Measurements from ENCODE around the gene MTG2. TPM values are rescaled to one million over a fixed set of nuclear protein-coding genes. Genes with fewer than 3 reads are reported as not detected.

MTG2 gene
- total RNA-seq, 1 experiment from 2014 or later = 27.9 TPM

DNA sequence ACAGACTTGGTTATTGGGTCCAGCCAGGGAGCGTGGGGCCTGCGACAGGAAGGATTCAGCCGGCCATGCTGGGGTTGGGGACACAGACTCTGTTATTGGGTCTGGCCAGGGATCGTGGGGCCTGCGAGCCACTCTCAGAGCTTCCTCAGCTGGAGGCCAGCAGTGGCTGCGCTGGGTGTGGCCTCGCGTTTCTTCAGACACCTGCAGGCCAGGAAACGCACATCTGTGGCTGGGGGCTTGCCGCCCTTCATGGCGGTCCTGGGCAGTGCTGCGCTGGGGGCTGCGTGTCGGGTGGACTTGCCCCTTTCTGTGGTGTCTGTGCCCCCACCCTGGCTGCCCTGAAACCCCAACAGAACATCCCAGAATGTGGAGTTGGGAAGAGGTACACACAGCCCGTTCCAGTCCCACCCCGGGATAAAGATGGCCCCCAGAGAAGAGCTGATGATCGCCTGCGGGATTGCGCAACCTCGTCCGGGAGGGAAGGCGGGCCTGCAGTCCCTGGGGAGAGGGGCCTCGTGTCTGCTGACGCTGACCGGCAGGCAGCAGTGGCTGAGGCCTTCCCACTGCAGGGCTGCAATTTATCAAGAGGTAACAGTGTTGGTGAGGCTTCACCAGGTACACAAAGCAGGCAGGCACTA is 16.9 kb upstream of the MTG2 start:
- no peaks in the 10 kb centered on the region for H3K27me3 Mint-ChIP-seq (ENCODE audit: low read depth)
- DNase-seq (ENCODE audit: low spot score) (no peak), ATAC-seq (no peak)
- no peaks in the 10 kb centered on the region for H3K4me1 Mint-ChIP-seq
- POLR2A ChIA-PET = no interaction called here
- no peaks in the 10 kb centered on the region for H3K9me3 Mint-ChIP-seq
- peaks cover 30% of the 10 kb centered on the region for H3K36me3 Mint-ChIP-seq
- TF ChIP-seq KAT7 (CRISPR knock-in tag; IDR thresholded peaks at IDR 0.05; ENCODE audit: borderline replicate concordance) = no peak
- TF ChIP-seq ELF4 (CRISPR knock-in tag; IDR thresholded peaks at IDR 0.05; ENCODE audit: low read depth) = no peak
- TF ChIP-seq FOXK1 (CRISPR knock-in tag; IDR thresholded peaks at IDR 0.05) = no peak
- TF ChIP-seq, protein P1, sequence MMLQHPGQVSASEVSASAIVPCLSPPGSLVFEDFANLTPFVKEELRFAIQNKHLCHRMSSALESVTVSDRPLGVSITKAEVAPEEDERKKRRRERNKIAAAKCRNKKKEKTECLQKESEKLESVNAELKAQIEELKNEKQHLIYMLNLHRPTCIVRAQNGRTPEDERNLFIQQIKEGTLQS (CRISPR knock-in tag; conservative IDR thresholded peaks at IDR 0.05) = no peak
- no peak for TF ChIP-seq EMX1 (CRISPR knock-in tag; IDR thresholded peaks at IDR 0.05)
- TF ChIP-seq, protein P2, sequence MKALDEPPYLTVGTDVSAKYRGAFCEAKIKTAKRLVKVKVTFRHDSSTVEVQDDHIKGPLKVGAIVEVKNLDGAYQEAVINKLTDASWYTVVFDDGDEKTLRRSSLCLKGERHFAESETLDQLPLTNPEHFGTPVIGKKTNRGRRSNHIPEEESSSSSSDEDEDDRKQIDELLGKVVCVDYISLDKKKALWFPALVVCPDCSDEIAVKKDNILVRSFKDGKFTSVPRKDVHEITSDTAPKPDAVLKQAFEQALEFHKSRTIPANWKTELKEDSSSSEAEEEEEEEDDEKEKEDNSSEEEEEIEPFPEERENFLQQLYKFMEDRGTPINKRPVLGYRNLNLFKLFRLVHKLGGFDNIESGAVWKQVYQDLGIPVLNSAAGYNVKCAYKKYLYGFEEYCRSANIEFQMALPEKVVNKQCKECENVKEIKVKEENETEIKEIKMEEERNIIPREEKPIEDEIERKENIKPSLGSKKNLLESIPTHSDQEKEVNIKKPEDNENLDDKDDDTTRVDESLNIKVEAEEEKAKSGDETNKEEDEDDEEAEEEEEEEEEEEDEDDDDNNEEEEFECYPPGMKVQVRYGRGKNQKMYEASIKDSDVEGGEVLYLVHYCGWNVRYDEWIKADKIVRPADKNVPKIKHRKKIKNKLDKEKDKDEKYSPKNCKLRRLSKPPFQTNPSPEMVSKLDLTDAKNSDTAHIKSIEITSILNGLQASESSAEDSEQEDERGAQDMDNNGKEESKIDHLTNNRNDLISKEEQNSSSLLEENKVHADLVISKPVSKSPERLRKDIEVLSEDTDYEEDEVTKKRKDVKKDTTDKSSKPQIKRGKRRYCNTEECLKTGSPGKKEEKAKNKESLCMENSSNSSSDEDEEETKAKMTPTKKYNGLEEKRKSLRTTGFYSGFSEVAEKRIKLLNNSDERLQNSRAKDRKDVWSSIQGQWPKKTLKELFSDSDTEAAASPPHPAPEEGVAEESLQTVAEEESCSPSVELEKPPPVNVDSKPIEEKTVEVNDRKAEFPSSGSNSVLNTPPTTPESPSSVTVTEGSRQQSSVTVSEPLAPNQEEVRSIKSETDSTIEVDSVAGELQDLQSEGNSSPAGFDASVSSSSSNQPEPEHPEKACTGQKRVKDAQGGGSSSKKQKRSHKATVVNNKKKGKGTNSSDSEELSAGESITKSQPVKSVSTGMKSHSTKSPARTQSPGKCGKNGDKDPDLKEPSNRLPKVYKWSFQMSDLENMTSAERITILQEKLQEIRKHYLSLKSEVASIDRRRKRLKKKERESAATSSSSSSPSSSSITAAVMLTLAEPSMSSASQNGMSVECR (CRISPR knock-in tag; IDR thresholded peaks at IDR 0.05; ENCODE audit: borderline replicate concordance) = no peak
- TF ChIP-seq, protein P3, sequence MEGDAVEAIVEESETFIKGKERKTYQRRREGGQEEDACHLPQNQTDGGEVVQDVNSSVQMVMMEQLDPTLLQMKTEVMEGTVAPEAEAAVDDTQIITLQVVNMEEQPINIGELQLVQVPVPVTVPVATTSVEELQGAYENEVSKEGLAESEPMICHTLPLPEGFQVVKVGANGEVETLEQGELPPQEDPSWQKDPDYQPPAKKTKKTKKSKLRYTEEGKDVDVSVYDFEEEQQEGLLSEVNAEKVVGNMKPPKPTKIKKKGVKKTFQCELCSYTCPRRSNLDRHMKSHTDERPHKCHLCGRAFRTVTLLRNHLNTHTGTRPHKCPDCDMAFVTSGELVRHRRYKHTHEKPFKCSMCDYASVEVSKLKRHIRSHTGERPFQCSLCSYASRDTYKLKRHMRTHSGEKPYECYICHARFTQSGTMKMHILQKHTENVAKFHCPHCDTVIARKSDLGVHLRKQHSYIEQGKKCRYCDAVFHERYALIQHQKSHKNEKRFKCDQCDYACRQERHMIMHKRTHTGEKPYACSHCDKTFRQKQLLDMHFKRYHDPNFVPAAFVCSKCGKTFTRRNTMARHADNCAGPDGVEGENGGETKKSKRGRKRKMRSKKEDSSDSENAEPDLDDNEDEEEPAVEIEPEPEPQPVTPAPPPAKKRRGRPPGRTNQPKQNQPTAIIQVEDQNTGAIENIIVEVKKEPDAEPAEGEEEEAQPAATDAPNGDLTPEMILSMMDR (IDR thresholded peaks at IDR 0.05) = no peak
- no peak for TF ChIP-seq TCF7 (CRISPR knock-in tag; IDR thresholded peaks at IDR 0.05; ENCODE audit: low read depth)
- TF ChIP-seq RORB (CRISPR knock-in tag; IDR thresholded peaks at IDR 0.05) = no peak
- no peak for TF ChIP-seq JAZF1 (CRISPR knock-in tag; IDR thresholded peaks at IDR 0.05)
- TF ChIP-seq, protein P4, sequence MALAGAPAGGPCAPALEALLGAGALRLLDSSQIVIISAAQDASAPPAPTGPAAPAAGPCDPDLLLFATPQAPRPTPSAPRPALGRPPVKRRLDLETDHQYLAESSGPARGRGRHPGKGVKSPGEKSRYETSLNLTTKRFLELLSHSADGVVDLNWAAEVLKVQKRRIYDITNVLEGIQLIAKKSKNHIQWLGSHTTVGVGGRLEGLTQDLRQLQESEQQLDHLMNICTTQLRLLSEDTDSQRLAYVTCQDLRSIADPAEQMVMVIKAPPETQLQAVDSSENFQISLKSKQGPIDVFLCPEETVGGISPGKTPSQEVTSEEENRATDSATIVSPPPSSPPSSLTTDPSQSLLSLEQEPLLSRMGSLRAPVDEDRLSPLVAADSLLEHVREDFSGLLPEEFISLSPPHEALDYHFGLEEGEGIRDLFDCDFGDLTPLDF (CRISPR knock-in tag; IDR thresholded peaks at IDR 0.05) = no peak
- TF ChIP-seq USF2 (CRISPR knock-in tag; IDR thresholded peaks at IDR 0.05) = no peak
- TF ChIP-seq, protein P5, sequence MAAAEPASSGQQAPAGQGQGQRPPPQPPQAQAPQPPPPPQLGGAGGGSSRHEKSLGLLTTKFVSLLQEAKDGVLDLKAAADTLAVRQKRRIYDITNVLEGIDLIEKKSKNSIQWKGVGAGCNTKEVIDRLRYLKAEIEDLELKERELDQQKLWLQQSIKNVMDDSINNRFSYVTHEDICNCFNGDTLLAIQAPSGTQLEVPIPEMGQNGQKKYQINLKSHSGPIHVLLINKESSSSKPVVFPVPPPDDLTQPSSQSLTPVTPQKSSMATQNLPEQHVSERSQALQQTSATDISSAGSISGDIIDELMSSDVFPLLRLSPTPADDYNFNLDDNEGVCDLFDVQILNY (CRISPR knock-in tag; IDR thresholded peaks at IDR 0.05) = no peak
- CTCF ChIA-PET = interaction anchor here (1.7 kb wide), 1 partner anchor 9 kb away, joined by 11 read pairs; no protein-coding TSS in a partner anchor
- no peak overlapping the region for H3K27ac Mint-ChIP-seq
- no peak overlapping the region for H3K4me3 Mint-ChIP-seq

- H3K4me1 Mint-ChIP-seq = no peaks in the 10 kb centered on the region
- ChIA-PET CTCF (interaction anchor here (0.7 to 1.7 kb wide), 3 partner anchors 10 to 830 kb away, joined by 3 to 11 read pairs (median 3); no protein-coding TSS in a partner anchor), POLR2A (no interaction called here)
- no peak overlapping the region for H3K4me3 Mint-ChIP-seq
- H3K9me3 Mint-ChIP-seq = no peaks in the 10 kb centered on the region
- H3K27me3 Mint-ChIP-seq (ENCODE audit: low read depth) = no peaks in the 10 kb centered on the region
- DNase-seq (ENCODE audit: low spot score) (no peak), ATAC-seq (no peak)
- peaks cover 33% of the 10 kb centered on the region for H3K36me3 Mint-ChIP-seq
- no peak for TF ChIP-seq ZNF281 (CRISPR knock-in tag; IDR thresholded peaks at IDR 0.05)
- TF ChIP-seq SP1 (CRISPR knock-in tag; conservative IDR thresholded peaks at IDR 0.05) = no peak
- no peak for TF ChIP-seq ZNF512 (CRISPR knock-in tag; IDR thresholded peaks at IDR 0.05; ENCODE audit: borderline replicate concordance)
- H3K27ac Mint-ChIP-seq = no peak overlapping the region
Measured at GRCh38 chr20:62167474-62167873, 15.4 kb upstream of the MTG2 start.

All from WTC11 (cell line).